NCI-H2196 (cell line): ENCODE measurements around the gene TENM3.

Experiments used
- DNase-seq: peaks from one replicate; lab custom pipeline; 2025; ENCODE audit not compliant: unreplicated experiment; lab: John Stamatoyannopoulos, UW

Gene TENM3

DNA sequence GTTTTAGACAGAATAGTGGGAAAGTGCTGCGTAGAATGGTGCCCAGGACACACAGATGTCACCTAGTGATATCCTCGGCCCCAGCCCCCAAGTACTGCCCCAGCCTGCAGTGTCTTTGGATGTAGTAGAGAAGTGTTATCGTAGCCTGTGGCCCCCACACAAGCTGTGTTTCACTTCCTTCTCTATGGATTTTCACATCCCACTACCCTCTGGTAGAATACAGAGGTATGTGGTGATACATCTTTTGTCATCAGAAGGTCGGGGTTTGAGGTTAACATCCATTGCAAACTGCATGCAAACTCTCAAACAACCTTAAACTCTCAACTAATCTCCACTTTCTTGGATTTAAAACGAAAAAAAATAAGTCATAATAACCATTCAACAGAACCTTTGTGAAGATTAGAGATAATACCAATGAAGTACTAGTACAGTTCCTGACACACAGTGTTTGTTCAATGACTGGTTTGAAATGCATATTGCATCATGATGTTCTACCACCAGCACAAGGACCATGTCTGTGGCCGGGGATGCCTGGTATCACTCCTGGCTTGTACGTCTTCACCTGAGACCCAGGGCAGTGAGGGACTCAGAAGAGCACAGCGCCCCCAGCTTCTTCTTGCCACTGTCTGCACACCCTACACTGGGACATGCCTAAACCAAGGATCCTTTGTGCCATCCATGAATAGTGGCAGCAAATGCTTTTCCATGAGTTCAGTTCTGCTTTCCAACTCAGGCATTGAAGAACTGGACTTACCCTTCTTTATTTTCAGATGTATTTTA is 406.7 kb downstream of the TENM3 start:
- no peak for DNase-seq

DNA sequence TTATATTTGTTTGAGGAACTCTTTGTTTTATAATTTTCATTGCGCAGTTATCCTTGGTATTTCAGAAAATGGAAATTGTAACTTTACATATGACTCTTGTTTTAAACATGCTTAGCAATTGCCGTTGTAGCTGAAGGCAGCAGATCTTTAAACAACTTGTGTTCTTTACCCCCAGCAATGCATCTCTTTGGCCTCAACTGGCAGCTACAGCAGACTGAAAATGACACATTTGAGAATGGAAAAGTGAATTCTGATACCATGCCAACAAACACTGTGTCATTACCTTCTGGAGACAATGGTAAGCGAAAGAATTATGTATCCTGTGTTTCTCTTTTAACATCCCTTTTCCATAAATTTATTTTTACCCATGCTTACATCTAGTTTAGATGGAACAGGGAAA is 410.4 kb downstream of the TENM3 start:
- DNase-seq = no peak

DNA sequence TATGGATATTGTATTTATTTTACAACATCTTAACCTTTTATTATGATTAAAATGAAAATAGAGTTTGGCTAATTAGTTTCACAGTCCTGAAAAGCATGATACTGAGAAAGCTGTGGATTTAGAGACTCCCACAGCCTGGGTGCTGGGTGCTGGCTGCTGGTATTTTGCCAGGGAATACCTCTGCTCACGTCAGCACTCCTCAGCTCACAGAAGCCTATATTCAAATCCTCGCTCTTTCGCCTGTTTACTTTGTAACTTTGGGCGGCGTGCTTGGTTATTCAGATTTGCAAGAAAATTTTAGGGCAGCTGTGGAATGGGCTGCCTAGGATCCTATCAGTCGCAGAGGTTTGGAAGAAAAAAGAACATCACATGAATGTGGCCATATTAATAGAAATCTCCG is 412.1 kb downstream of the TENM3 start:
- DNase-seq = no peak

DNA sequence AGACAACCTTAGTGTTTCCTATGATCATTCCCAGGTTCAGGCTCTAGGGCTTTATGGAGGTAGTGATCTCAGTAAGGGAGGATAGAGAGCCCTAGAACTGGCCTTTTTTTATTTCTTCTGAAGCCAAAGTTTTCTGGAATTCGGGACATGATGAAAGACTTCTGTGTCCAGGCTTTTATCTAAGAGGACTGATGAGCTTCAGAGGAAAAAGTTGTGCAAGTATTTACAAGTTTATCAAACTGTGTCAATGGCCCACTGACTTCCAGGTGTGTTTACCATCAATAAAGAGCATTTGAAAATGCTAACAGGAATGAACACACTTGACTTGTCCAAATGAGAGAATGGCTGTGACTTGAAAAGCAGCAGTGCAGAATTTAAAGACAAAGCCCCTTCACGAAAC is 419.3 kb downstream of the TENM3 start:
- DNase-seq = no peak

DNA sequence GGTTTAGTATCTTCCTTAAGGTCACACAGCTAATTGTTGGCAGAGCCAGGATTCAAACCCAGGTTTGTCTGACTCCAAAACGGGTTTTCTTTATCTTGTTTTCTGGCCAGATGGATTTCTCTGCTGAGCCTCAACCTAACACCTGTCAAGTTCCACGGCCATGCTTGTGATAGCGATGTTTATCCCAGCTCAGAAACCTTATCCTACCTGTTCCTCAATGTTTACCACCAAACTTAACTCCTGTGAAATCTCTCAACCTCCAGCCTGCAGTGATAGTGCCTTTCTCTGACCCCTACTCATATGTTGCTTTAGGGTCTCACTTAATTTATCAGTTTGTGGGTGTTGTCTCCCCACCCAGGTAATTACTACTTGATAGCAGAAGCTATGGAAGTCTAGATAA is 428.0 kb downstream of the TENM3 start:
- DNase-seq = no peak

DNA sequence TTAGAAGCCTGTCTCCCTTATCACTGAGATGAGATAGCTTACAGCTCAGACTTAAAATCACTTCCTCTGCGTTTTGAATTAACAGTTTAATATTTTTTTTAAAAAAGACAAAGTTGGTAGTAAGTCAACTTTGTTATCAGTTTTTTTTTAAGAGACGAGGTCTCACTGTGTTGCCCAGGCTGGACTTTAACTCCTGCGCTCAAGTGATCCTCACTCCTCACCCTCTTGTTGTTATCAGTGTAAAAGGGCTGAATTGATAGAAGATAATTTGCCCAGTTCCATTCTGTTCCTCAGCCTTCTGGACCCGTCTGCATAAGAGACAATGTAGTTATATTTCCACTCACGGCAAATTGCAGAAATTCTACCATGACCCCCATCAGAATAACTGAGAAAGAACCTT is 428.5 kb downstream of the TENM3 start:
- DNase-seq = no peak

DNA sequence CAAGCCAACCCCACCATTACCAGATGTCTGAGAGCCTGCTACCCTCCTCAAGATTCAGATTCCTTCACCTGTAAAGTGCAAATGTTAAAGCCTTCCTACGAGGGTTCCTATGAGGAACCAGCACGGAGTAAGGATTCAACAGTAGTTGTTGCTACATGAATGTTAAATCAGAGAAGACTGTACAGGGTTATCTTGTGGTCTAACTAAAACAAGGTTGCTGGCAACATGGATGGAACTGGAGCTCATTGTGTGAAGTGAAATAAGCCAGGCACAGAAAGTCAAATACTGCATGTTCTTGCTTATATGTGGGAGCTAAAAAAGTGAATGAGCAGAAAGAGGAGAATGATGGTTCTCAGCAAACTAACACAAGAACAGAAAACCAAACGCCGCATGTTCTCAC is 435.4 kb downstream of the TENM3 start:
- no peak for DNase-seq

DNA sequence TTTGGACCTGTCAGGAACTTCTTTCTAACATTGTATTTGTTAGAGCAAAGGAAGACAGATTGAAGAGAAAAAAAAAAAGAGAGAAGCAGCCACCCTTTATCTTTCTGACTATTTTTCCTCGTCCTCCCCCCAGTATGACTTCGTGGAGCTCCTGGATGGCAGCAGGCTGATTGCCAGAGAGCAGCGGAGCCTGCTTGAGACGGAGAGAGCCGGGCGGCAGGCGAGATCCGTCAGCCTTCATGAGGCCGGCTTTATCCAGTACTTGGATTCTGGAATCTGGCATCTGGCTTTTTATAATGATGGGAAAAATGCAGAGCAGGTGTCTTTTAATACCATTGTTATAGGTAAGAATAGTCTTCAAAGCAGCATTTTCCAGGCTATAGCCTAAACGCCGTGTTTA is 436.3 kb downstream of the TENM3 start:
- no peak for DNase-seq

DNA sequence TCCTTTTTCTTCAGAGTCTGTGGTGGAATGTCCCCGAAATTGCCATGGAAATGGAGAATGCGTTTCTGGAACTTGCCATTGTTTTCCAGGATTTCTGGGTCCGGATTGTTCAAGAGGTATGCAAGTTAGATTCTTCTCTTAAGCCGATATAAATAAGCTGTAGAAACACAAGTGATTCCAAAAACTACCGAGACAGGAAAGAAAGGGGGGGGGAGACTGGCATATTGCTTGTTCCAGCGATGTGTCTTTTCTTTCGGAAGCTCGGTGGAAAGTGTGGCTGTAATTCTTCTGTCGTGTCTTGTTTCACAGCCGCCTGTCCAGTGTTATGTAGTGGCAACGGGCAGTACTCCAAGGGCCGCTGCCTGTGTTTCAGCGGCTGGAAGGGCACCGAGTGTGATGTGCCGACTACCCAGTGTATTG is 437.0 kb downstream of the TENM3 start:
- no peak for DNase-seq

DNA sequence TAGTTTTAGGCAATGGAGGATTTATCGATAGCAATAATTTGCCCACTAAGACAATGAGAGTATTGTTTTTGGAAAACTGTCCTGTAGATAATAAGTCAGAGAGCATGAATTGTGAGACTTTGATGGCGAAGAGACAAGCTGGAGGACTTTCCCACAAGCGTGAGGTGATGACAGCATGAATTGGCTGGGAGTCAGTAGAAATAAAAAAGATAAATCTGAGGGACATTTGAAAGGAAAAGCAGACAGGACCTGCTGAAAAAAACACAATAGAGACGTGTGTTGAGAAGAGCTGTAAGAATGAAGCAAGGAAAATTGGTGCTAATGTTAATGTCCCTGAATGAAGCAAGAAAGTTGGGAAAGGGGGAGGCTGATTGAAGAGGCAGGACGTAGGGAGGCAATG is 440.5 kb downstream of the TENM3 start:
- no peak for DNase-seq

DNA sequence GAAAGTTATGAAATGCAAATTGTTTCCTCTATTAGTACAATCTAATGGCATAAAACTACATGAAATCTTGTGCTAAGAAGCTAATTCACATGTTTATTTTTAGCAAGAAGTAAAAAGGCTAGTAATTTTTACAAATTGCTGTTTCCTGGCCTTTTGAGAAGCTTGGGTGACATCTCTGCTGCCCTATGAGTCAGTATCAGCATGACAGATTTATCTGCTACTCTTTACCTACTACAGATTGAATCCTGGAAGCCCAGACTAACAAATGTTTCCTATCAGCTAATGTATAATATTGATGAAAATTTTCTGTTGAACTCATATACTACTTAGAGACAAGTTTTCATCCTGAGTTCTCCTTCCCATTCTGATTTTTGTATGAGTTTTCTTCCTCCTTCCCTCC is 441.6 kb downstream of the TENM3 start:
- DNase-seq = no peak

DNA sequence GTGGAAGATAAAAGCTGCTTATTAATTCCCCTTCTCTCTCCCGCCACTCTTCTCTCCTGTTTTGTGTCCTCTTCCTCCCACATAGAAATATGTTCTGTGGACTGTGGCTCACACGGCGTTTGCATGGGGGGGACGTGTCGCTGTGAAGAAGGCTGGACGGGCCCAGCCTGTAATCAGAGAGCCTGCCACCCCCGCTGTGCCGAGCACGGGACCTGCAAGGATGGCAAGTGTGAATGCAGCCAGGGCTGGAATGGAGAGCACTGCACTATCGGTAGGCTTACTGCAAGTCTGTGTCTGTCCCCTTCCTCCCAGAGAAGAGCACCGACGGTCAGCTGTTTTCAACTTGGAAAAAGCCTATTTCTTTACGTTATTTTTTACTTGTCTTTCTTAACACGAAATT is 444.9 kb downstream of the TENM3 start:
- DNase-seq = no peak

DNA sequence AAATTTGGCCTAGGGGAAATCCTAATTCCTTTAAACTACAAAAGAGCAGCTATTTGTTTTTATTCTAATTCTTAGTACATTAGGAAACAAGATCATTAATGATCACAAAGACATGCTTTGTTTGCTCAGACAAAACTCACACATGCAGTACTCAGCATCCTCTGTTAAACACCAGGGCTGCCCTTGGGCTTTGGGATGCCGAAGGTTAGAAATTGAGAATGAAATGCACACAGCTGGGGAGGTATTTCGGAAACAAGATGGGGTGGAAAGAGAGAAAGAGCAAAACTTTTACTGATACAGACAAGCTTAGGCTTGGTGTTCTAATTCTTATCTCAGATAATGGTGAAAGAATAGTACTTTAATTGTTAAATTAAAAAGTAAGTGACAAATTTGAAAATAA is 451.3 kb downstream of the TENM3 start:
- no peak for DNase-seq

DNA sequence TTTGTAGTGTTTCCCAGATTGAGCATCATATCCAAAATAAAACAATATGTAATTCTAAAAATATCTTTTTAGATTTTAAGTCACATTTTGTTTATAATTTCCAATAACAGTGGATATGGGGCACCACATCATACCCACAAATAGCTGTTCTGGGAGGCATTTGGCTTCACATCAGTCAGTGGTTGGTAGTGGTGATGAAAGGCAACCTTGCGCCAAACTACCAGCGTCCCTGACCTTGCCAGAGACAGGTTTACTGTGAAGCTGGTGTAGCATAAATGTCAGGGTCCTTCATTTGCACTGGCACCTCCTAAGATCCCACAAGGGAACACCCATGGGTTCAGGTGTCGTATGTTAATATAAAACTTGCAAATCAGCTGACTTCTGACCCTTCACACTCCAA is 451.8 kb downstream of the TENM3 start:
- DNase-seq = no peak

DNA sequence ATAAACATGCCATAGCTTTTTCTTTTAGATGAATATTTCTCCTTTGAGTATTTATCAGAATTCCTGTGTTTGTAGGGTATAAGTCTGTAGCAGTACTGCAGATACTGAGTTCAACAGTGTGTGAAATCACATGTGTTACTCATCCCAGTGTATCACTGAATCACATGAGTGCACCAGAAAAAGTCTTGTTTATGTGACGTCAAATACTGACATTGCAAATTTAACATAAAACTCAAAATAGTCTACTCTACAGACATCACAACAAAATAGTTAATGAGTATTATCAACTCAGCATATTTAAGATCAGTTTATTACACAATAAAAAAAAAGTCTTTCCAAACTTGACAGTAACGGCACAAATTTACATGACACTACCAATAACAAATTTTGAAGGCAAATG is 452.6 kb downstream of the TENM3 start:
- no peak for DNase-seq

DNA sequence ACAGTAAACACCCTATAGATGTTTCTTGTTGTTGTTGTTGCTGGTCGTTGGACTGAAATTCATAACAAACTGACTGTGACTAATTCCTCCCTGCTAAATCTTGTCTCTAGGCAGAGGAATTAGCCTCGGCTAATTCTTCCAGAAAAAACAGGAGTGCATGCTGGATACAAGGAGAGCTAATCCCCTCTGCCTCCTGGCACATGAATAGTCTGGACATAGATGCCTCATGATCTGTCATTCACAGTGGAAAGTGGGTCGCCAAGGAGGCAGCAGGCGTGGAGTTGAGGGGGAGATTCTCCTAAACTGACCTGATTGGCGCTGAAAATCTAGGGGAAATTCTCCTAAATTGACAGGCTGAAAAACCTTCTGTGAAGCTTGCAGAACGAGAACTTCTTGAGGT is 453.9 kb downstream of the TENM3 start:
- DNase-seq = no peak

DNA sequence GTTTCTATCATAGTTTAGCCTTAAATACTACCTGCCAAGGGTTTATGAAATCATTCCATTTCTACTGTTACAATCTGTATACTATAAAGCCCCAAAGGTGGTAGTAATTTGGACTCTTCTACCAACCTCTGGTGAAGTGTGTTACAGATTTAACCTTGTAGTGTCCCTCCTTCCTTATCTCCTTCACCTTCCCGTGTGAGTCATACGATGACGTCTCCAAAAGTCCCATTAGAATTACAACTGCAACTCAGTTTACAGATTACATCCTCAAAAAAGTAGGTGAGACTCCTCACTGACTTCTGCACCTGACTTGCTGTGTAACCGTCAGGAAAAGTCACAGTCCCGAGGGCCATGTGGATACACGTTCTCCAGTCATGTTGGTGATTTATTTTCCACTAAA is 455.0 kb downstream of the TENM3 start:
- DNase-seq = no peak

DNA sequence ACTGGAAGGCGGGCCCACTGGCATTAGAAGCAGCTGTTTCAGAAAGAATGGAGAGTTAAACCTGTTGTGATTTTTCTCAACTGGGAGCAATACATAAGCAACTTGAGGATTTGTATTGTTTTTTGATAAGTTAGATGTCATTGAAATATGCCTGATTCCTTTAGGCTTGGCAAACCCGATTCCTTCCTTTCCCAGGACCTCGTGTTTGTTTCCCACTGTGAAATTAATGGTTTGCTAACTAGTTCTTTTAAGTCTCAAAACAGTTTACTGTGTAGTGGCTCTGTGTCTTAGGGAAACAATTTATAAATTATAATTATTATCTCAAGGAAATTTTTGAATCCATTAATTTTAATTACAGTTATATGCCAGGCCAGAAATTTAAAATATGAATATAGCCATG is 456.0 kb downstream of the TENM3 start:
- no peak for DNase-seq

DNA sequence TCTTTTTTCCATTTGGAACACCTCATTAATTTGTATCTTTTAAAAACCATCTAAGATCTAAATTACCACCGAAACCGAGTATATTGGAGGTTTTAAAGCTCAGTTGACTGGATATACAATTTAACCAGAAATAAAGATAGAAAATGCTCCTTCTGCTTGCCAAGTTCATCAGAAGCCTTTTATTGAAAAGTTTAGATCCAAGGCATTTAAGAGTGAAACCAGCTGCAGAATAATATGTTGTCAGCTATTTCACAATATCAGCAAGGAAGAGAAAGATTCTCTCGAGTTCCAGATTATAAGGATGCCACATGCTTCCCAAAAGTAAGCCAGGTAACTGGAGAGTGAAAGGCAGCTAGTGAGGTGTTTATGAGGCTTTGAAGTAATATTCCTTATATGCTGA is 456.6 kb downstream of the TENM3 start:
- DNase-seq = no peak

DNA sequence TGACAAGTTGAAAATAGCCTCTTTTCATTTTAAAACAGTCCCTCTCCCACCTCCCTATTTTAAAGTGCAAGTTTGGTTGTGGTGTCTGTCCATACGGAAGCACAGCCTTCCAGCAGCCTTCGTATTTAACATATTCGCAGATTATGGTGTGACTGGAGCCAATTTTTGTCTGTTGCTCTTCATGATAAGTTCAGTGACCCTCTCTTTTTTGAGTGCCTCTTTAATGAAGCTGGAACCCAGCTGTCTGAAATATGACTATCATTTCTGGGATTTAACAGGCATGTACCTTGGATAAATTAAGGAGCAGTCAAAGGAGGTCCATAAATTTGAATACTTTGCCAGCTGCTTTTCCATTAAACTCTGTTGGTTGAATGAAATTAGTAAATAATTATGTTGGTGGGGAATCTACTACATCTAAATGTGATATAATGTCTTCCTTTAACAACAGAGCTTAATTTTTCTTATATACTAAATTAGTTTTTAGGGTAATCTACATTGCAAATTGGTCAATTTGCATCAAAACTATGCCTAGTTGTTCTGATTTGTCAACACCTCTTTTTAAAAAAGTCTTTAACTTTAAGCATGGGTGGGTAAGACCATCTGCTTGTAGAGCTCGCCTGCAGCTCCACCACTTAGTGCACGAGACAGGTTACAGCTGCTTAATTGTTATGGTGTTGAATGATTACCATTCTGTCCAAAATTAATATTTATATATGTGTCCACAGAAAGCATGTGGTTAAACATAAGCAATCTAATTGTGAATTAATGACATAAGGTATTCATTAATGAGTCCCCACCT is 457.4 kb downstream of the TENM3 start:
- DNase-seq = no peak

DNA sequence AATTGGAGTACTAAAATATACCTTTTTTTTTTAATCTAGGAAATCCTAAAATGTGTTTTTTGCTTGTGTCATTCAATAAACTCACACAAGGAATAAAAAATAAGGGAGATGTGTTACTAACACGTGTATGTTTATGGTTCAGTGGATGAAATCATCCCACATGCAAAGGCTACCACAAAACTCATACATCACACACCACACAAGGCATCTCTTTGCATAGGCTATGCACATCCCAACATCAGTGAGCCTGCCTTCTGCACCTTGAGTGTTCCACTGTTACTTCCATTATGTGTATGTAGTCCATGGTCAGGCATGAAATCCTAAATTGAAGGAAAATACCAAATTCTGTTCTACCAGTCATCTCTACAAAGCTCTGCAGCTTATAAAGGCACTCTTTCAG is 460.9 kb downstream of the TENM3 start:
- DNase-seq = no peak

DNA sequence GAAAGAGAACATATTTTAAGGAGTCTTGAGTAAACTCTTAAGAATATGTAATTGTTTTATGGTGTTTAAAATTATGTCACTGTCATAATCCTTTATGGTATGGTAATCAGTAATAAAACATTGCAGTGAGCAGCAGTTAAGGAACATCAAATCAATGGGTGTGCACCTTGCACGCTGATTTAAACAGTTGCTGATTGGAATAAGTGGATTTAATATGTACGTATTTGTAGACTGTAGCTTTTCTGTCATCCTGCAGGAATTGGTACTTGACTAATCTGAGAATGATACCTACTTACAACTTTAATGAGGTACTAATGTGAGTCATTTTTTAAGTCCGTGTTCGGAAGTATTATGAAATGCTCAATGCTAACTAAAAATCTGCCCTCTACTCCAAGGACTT is 461.7 kb downstream of the TENM3 start:
- DNase-seq = no peak

DNA sequence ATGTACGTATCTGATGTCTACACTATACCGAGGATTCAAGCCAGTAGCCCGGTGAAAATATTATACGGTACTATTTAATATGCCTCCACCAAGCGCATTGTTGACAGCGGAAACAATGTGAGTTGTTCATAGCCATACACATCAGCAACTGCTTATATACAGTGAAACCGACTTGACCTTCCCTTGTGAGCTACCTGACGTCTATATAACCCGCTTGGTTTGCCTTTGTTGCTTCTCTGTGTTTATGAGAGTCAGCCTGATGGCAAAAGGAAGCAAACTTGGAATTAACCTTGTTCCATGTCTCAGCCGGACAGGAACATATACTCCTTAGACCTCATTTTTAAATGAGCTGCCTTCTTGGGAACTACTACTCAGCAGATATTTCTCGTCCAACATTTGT is 462.2 kb downstream of the TENM3 start:
- no peak for DNase-seq
